HepG2 (cell line): Measurements from ENCODE around the gene KPNB1. TPM values are rescaled to one million over a fixed set of nuclear protein-coding genes. Genes with fewer than 3 reads are reported as not detected.

Experiments used
- ARID3A ChIP-seq: IDR thresholded peaks from 2 replicates; pipeline ENCODE4 v1.6.1; 2012; ENCODE audit warnings: low read depth, low read length, improper control_type of control experiment
- EEA1 ChIP-seq: sonication (generic); formaldehyde crosslinking; IDR thresholded peaks from 2 replicates; pipeline ENCODE4 v1.5.1; 2020; ENCODE audit warnings: mild to moderate bottlenecking, missing genetic modification reagents, borderline replicate concordance
- ELF3 ChIP-seq: IDR thresholded peaks from 2 replicates; pipeline ENCODE4 v1.6.1; 2016; ENCODE audit warnings: missing genetic modification reagents, missing compliant biosample characterization
- GATAD2A ChIP-seq: IDR thresholded peaks from 2 replicates; pipeline ENCODE4 v1.6.1; 2016
- HMG20A ChIP-seq: IDR thresholded peaks from 2 replicates; pipeline ENCODE4 v1.6.1; 2016; ENCODE audit warnings: borderline replicate concordance
- HMG20B ChIP-seq: conservative IDR thresholded peaks from 2 replicates; pipeline ENCODE4 v1.6.1; 2016; ENCODE audit warnings: missing genetic modification reagents, missing compliant biosample characterization
- HOXA7 ChIP-seq: sonication (generic); formaldehyde crosslinking; IDR thresholded peaks from 2 replicates; pipeline ENCODE4 v1.8.1; 2022; ENCODE audit warnings: mild to moderate bottlenecking, missing genetic modification reagents, moderate library complexity
- IRF1 ChIP-seq: sonication (generic); formaldehyde crosslinking; IDR thresholded peaks from 2 replicates; pipeline ENCODE4 v1.4.0; 2020; ENCODE audit warnings: low read depth, mild to moderate bottlenecking, missing genetic modification reagents
- KAT8 ChIP-seq: IDR thresholded peaks from 2 replicates; pipeline ENCODE4 v1.6.1; 2016; ENCODE audit warnings: missing genetic modification reagents, missing compliant biosample characterization
- KDM3A ChIP-seq: IDR thresholded peaks from 2 replicates; pipeline ENCODE4 v1.6.1; 2018; ENCODE audit warnings: low read depth, missing compliant biosample characterization
- KDM5B ChIP-seq: sonication (generic); formaldehyde crosslinking; IDR thresholded peaks from 2 replicates; pipeline ENCODE4 v1.4.0; 2020; ENCODE audit warnings: missing genetic modification reagents, mild to moderate bottlenecking, borderline replicate concordance
- MED1 ChIP-seq: sonication (generic); formaldehyde crosslinking; IDR thresholded peaks from 2 replicates; pipeline ENCODE4 v1.4.0; 2020; ENCODE audit warnings: missing genetic modification reagents
- MEIS1 ChIP-seq: sonication (generic); formaldehyde crosslinking; IDR thresholded peaks from 2 replicates; pipeline ENCODE4 v1.9.0; 2021; ENCODE audit warnings: mild to moderate bottlenecking, missing genetic modification reagents, moderate library complexity, borderline replicate concordance
- MXD4 ChIP-seq: IDR thresholded peaks from 2 replicates; pipeline ENCODE4 v1.6.1; 2016; ENCODE audit warnings: mild to moderate bottlenecking, missing biosample characterization, missing genetic modification reagents
- NFYC ChIP-seq: IDR thresholded peaks from 2 replicates; pipeline ENCODE4 v1.6.1; 2016; ENCODE audit warnings: missing genetic modification reagents, missing compliant biosample characterization
- PAF1 ChIP-seq: IDR thresholded peaks from 2 replicates; pipeline ENCODE4 v1.6.1; 2016; ENCODE audit warnings: missing genetic modification reagents, missing compliant biosample characterization
- PHF5A ChIP-seq: IDR thresholded peaks from one replicate; pipeline ENCODE4 v1.6.1; 2018; ENCODE audit warnings: low read depth, missing genetic modification reagents; ENCODE audit not compliant: unreplicated experiment
- POLR2AphosphoS5 ChIP-seq: IDR thresholded peaks from 2 replicates; pipeline ENCODE4 v1.6.1; 2012; ENCODE audit warnings: low read depth, low read length
- RARA ChIP-seq: IDR thresholded peaks from 2 replicates; pipeline ENCODE4 v1.6.1; 2016; ENCODE audit warnings: missing genetic modification reagents, missing compliant biosample characterization
- TFAP4 ChIP-seq: sonication (generic); IDR thresholded peaks from 2 replicates; pipeline ENCODE4 v1.6.1; 2016; ENCODE audit warnings: low read depth, borderline replicate concordance
- ZFP36L2 ChIP-seq: sonication (generic); formaldehyde crosslinking; IDR thresholded peaks from 2 replicates; pipeline ENCODE4 v1.4.0; 2020; ENCODE audit warnings: missing genetic modification reagents
- ZNF124 ChIP-seq: sonication (generic); formaldehyde crosslinking; IDR thresholded peaks from 2 replicates; pipeline ENCODE4 v1.4.0; 2020; ENCODE audit warnings: missing genetic modification reagents
- ZNF205 ChIP-seq: IDR thresholded peaks from 2 replicates; pipeline ENCODE4 v1.6.1; 2018; ENCODE audit warnings: missing biosample characterization, missing genetic modification reagents
- ZNF224 ChIP-seq: sonication (generic); formaldehyde crosslinking; IDR thresholded peaks from 2 replicates; pipeline ENCODE4 v1.5.0; 2020; ENCODE audit warnings: mild to moderate bottlenecking, missing genetic modification reagents
- ZNF343 ChIP-seq: sonication (generic); formaldehyde crosslinking; IDR thresholded peaks from 2 replicates; pipeline ENCODE4 v1.4.0; 2020; ENCODE audit warnings: mild to moderate bottlenecking, missing genetic modification reagents
- ZNF550 ChIP-seq: sonication (generic); formaldehyde crosslinking; IDR thresholded peaks from 2 replicates; pipeline ENCODE4 v1.4.0; 2020; ENCODE audit warnings: mild to moderate bottlenecking, missing genetic modification reagents, borderline replicate concordance
- ZNF619 ChIP-seq: sonication (generic); formaldehyde crosslinking; IDR thresholded peaks from 2 replicates; pipeline ENCODE4 v1.4.0; 2020; ENCODE audit warnings: mild to moderate bottlenecking, missing genetic modification reagents
- ZNF775 ChIP-seq: sonication (generic); formaldehyde crosslinking; IDR thresholded peaks from 2 replicates; pipeline ENCODE4 v1.4.0; 2020; ENCODE audit warnings: missing genetic modification reagents, mild to moderate bottlenecking, moderate library complexity, borderline replicate concordance
- ZNF782 ChIP-seq: sonication (generic); formaldehyde crosslinking; IDR thresholded peaks from 2 replicates; pipeline ENCODE4 v1.4.0; 2020; ENCODE audit warnings: missing genetic modification reagents, mild to moderate bottlenecking, borderline replicate concordance
- ZNF883 ChIP-seq: sonication (generic); formaldehyde crosslinking; IDR thresholded peaks from 2 replicates; pipeline ENCODE4 v1.5.1; 2020; ENCODE audit warnings: mild to moderate bottlenecking, missing genetic modification reagents; ENCODE audit errors: not compliant biosample characterization
- polyA plus RNA-seq, 8 experiments: library from polyadenylated mRNA; depleted of rRNA in 3 of 8; stranded (reverse) in 7 of 8; unstranded in 1 of 8; fragments of >200 nt; fragmentation: Illumina TruSeq in 4 of 8; extraction: Trizol in 4 of 8; gene quantifications; 2 replicates each; pipeline versions ENCODE4 v1.2.1 to v1.2.3, GENCODE V29; 2011 to 2016; ENCODE audit warnings: low read depth in 4 of 8, missing spikeins in 1 of 8, mixed read lengths in 1 of 8; ENCODE audit not compliant: insufficient read depth in 1 of 8
- total RNA-seq, 5 experiments: library from RNA; depleted of rRNA; stranded (reverse); fragments of >200 nt; fragmentation: Illumina TruSeq; extraction: Trizol; gene quantifications; 2 replicates each; pipeline ENCODE4 v1.2.3, GENCODE V29; 2016; ENCODE audit warnings: low read depth in 1 of 5

The KPNB1 gene
- total and polyA plus RNA-seq, 2 of the 13 experiments (the other 11 are each of a cell fraction or from before 2014, with no cell fraction given) = 164 to 424 TPM

GRCh38 chr17:47686664-47687327, 37.1 kb downstream of the KPNB1 start (continued):
- TF ChIP-seq GATAD2A (CRISPR knock-in tag) = peak; percentile 85
- no peak for TF ChIP-seq IRF1 (CRISPR knock-in tag)
- no peak for TF ChIP-seq PHF5A (CRISPR knock-in tag)
- peak; percentile 63 for TF ChIP-seq ELF3 (CRISPR knock-in tag)
- no peak for TF ChIP-seq KDM5B (CRISPR knock-in tag)
- no peak for TF ChIP-seq ZNF883 (CRISPR knock-in tag)
- no peak for TF ChIP-seq ZFP36L2 (CRISPR knock-in tag)
- TF ChIP-seq ZNF224 = no peak
- peak; percentile 97 for TF ChIP-seq TFAP4
- no peak for TF ChIP-seq ZNF775
- TF ChIP-seq RARA (CRISPR knock-in tag) = peak; percentile 86
- TF ChIP-seq POLR2AphosphoS5 = peak; percentile 26; the same call in 1 of the 2 replicates
- no peak for TF ChIP-seq NFYC
- TF ChIP-seq ZNF205 (CRISPR knock-in tag) = peak; percentile 98
- TF ChIP-seq MXD4 (CRISPR knock-in tag) = 0 out of 2 replicates have a peak, but pooled peaks have one; percentile 15
- 0 out of 2 replicates have a peak, but pooled peaks have one; percentile 17 for TF ChIP-seq MEIS1
- no peak for TF ChIP-seq ZNF619 (CRISPR knock-in tag)
- TF ChIP-seq ZNF550 (CRISPR knock-in tag) = no peak
- no peak for TF ChIP-seq ZNF124 (CRISPR knock-in tag)
- no peak for TF ChIP-seq HMG20B (CRISPR knock-in tag)
- peak; percentile 43; the same call in 1 of the 2 replicates for TF ChIP-seq KAT8 (CRISPR knock-in tag)
- TF ChIP-seq EEA1 (CRISPR knock-in tag) = no peak
- no peak for TF ChIP-seq ZNF782
- peak; percentile 71; the same call in 1 of the 2 replicates for TF ChIP-seq HMG20A
- TF ChIP-seq PAF1 (CRISPR knock-in tag) = peak; percentile 69; the same call in 1 of the 2 replicates
- TF ChIP-seq ARID3A = peak; percentile 91
- no peak for TF ChIP-seq KDM3A (CRISPR knock-in tag)
- peak; percentile 49; the same call in 1 of the 2 replicates for TF ChIP-seq MED1 (CRISPR knock-in tag)
- no peak for TF ChIP-seq HOXA7 (CRISPR knock-in tag)
- no peak for TF ChIP-seq ZNF343 (CRISPR knock-in tag)
